Measurements from ENCODE around the gene YPEL2. TPM values are rescaled to one million over a fixed set of nuclear protein-coding genes. Genes with fewer than 3 reads are reported as not detected.

The YPEL2 gene
- total RNA-seq, 1 experiment from 2014 or later, result 4.7 TPM

- ATAC-seq, result no peak
- Histone ChIP-seq H3K9me2 (ENCODE audit: insufficient read depth) (no peaks in the 10 kb centered on the region), H3K4me3 (replicated peaks in 1 of 2; ENCODE audit: low read depth in 1 of 2, low read length in 2 of 2) (no peak overlapping the region), H3K79me2 (ENCODE audit: insufficient read depth, low read length) (no peaks in the 10 kb centered on the region), H3K9ac (ENCODE audit: low read length) (no peak overlapping the region), H3K27me3 (ENCODE audit: insufficient read depth, low read length) (peaks cover 19% of the 10 kb centered on the region; the same call in 1 of the 2 replicates), H4K20me1 (ENCODE audit: insufficient read depth) (no peaks in the 10 kb centered on the region), H3K36me3 (ENCODE audit: control insufficient read depth in 1 of 2, insufficient read depth in 2 of 2, low read length in 2 of 2) (no peaks in the 10 kb centered on the region), H3K4me1 (ENCODE audit: control insufficient read depth in 1 of 2, insufficient read depth in 2 of 2, low read length in 2 of 2) (peaks cover 20 to 24% of the 10 kb centered on the region in 2 experiments), H2AFZ (ENCODE audit: low read depth, low read length, poor library complexity, severe bottlenecking) (no peak overlapping the region), H3K9me3 (ENCODE audit: control insufficient read depth in 1 of 2, insufficient read depth in 1 of 2, low read depth in 1 of 2, low read length in 2 of 2) (no peaks in the 10 kb centered on the region), H3K4me2 (ENCODE audit: low read length) (no peak overlapping the region; the same call in 1 of the 2 replicates), H3K27ac (ENCODE audit: low read depth, low read length) (no peak overlapping the region)
- BruUV-seq (replicated peaks), result no TSS peak
- ChIA-PET CTCF (no interaction called here), RAD21 (ENCODE audit: low non-redundant PET in 1 of 2, low total read pairs in 2 of 2, uncharacterized antibody in 2 of 2, unreplicated experiment in 2 of 2) (no interaction called here), POLR2A (no interaction called here)
- intact Hi-C loops (cut with micrococcal nuclease), result no loop called here
- no peak for TF ChIP-seq ATF3 (IDR thresholded peaks at IDR 0.05)
- no peak for TF ChIP-seq FOSL1 (IDR thresholded peaks at IDR 0.05; ENCODE audit: low read depth)
- no peak for TF ChIP-seq SRF (IDR thresholded peaks at IDR 0.05; ENCODE audit: low read depth)
- no peak for TF ChIP-seq POLR2A (IDR thresholded peaks at IDR 0.05; ENCODE audit: borderline replicate concordance, extremely low read depth, insufficient read depth, insufficient read length)
- TF ChIP-seq EGR1 (IDR thresholded peaks at IDR 0.05; ENCODE audit: low read depth), result no peak
- TF ChIP-seq RAD21 (IDR thresholded peaks at IDR 0.05; ENCODE audit: low read depth), result no peak
- TF ChIP-seq ZFX (IDR thresholded peaks at IDR 0.05), result no peak
- no peak for TF ChIP-seq EZH2phosphoT487 (IDR thresholded peaks at IDR 0.05; ENCODE audit: borderline replicate concordance)
- no peak for TF ChIP-seq MAX (IDR thresholded peaks at IDR 0.05)
- no peak for TF ChIP-seq TCF7L2 (IDR thresholded peaks at IDR 0.05; ENCODE audit: borderline replicate concordance, extremely low read depth, insufficient read depth, insufficient read length)
- no peak for TF ChIP-seq ZBTB33 (IDR thresholded peaks at IDR 0.05; ENCODE audit: extremely low read depth, insufficient replicate concordance, low read length)
- TF ChIP-seq ZNF274 (IDR thresholded peaks at IDR 0.05; ENCODE audit: low read depth, low read length), result no peak
- TF ChIP-seq YY1 (IDR thresholded peaks at IDR 0.05; ENCODE audit: extremely low read depth, insufficient replicate concordance, low read depth, low read length), result no peak
- no peak for TF ChIP-seq CEBPB (IDR thresholded peaks at IDR 0.05; ENCODE audit: low read depth)
- TF ChIP-seq EZH2 (IDR thresholded peaks at IDR 0.05), result no peak
- no peak for TF ChIP-seq SP1 (IDR thresholded peaks at IDR 0.05; ENCODE audit: low read depth)
- TF ChIP-seq POLR2AphosphoS5 (IDR thresholded peaks at IDR 0.05; ENCODE audit: low read depth, low read length), result no peak
- TF ChIP-seq SIN3A (IDR thresholded peaks at IDR 0.05; ENCODE audit: low read depth), result no peak
- no peak for DNase-seq (ENCODE audit: low read depth, low spot score)
Measured at GRCh38 chr17:59353936-59354755, 22.7 kb downstream of the YPEL2 start.

All from HCT116 (cell line).